ENCODE measurements around the gene FBXO38.

Gene FBXO38

DNA sequence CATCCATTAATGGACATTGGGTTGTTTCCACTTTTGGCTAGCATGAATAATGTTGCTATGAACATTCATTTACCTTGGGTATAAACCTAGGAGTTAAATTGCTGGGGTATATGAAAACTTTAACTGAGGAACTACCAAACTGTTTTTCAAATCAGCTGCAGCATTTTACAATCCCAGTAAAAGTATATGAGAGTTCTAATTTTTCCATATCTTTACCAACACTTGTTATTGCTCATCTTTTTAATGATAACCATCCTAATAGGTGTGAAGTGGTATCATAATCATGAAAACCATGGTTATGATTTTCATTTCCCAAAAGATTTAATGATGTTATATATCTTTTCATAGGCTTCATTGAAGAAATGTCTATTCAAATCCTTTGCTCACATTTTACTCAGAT lies 15.5 kb upstream of the FBXO38 start:
- Histone ChIP-seq H3K9me3 (ENCODE audit: control insufficient read depth, insufficient read depth, low read depth, low read length) (no peaks in the 10 kb centered on the region), H3K36me3 (ENCODE audit: control insufficient read depth in 2 of 2, insufficient read depth in 1 of 2, low read length in 2 of 2) (no peaks in the 10 kb centered on the region), H3K4me1 (ENCODE audit: control insufficient read depth, insufficient read depth, low read length) (no peaks in the 10 kb centered on the region), H3K4me3 (ENCODE audit: low read depth, low read length) (no peak overlapping the region), H3K27ac (ENCODE audit: extremely low read depth, low read depth, low read length) (no peak overlapping the region)
- ChIA-PET CTCF (no interaction called here), POLR2A (no interaction called here)
- TF ChIP-seq, protein P1, sequence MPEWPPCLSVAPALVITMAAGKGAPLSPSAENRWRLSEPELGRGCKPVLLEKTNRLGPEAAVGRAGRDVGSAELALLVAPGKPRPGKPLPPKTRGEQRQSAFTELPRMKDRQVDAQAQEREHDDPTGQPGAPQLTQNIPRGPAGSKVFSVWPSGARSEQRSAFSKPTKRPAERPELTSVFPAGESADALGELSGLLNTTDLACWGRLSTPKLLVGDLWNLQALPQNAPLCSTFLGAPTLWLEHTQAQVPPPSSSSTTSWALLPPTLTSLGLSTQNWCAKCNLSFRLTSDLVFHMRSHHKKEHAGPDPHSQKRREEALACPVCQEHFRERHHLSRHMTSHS (tag by site-specific recombination; IDR thresholded peaks at IDR 0.05) = no peak
- TF ChIP-seq ZNF292 (tag by site-specific recombination; IDR thresholded peaks at IDR 0.05; ENCODE audit: borderline replicate concordance, low read depth) (no peak), ZBTB1 (tag by site-specific recombination; IDR thresholded peaks at IDR 0.05) (no peak), ZNF501 (tag by site-specific recombination; IDR thresholded peaks at IDR 0.05) (no peak), MZF1 (tag by site-specific recombination; IDR thresholded peaks at IDR 0.05; ENCODE audit: borderline replicate concordance) (no peak), ZNF184 (tag by site-specific recombination; IDR thresholded peaks at IDR 0.05) (peak; percentile 97), ZNF140 (tag by site-specific recombination; IDR thresholded peaks at IDR 0.05) (no peak), ZNF600 (tag by site-specific recombination; IDR thresholded peaks at IDR 0.05) (no peak), ZNF423 (tag by site-specific recombination; IDR thresholded peaks at IDR 0.05) (no peak)

DNA sequence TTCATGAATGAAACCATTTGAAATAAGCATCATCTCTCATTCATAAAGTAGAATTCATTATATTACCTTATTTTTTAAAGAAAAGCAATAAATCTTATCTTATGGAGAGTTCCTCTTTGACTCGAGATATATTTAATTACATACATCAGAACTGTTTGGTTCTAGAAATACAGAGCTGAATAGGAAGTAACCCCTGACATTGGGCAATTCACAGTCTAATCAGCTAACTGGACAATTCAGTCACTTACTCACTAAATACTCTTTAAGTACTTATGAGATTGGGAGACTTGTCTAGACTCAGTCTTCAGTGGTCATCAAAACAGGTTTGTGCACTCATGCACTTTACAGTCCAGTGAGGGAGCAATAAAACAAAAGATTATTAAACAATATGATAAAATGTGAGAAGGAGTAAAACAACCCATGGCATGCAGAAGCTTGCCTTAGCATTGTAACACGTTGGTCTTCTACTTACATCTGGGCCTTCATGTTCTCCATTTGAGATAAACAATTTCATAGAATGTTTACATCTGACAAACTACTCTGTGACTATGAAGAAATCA lies 11.5 kb upstream of the FBXO38 start:
- Histone ChIP-seq H3K27ac (ENCODE audit: extremely low read depth, low read depth, low read length) (no peak overlapping the region), H3K4me1 (ENCODE audit: control insufficient read depth, insufficient read depth, low read length) (no peaks in the 10 kb centered on the region), H3K4me3 (ENCODE audit: low read depth, low read length) (no peak overlapping the region), H3K9me3 (ENCODE audit: control insufficient read depth, insufficient read depth, low read depth, low read length) (no peaks in the 10 kb centered on the region), H3K36me3 (ENCODE audit: control insufficient read depth in 2 of 2, insufficient read depth in 1 of 2, low read length in 2 of 2) (no peaks in the 10 kb centered on the region)
- TF ChIP-seq ZNF23 (tag by site-specific recombination; IDR thresholded peaks at IDR 0.05; ENCODE audit: borderline replicate concordance) (no peak), ZNF837 (tag by site-specific recombination; IDR thresholded peaks at IDR 0.05) (no peak), ZNF561 (tag by site-specific recombination; IDR thresholded peaks at IDR 0.05; ENCODE audit: borderline replicate concordance) (no peak), ZNF585B (tag by site-specific recombination; IDR thresholded peaks at IDR 0.05) (no peak), ZNF707 (tag by site-specific recombination; IDR thresholded peaks at IDR 0.05) (no peak)
- TF ChIP-seq, protein P2, sequence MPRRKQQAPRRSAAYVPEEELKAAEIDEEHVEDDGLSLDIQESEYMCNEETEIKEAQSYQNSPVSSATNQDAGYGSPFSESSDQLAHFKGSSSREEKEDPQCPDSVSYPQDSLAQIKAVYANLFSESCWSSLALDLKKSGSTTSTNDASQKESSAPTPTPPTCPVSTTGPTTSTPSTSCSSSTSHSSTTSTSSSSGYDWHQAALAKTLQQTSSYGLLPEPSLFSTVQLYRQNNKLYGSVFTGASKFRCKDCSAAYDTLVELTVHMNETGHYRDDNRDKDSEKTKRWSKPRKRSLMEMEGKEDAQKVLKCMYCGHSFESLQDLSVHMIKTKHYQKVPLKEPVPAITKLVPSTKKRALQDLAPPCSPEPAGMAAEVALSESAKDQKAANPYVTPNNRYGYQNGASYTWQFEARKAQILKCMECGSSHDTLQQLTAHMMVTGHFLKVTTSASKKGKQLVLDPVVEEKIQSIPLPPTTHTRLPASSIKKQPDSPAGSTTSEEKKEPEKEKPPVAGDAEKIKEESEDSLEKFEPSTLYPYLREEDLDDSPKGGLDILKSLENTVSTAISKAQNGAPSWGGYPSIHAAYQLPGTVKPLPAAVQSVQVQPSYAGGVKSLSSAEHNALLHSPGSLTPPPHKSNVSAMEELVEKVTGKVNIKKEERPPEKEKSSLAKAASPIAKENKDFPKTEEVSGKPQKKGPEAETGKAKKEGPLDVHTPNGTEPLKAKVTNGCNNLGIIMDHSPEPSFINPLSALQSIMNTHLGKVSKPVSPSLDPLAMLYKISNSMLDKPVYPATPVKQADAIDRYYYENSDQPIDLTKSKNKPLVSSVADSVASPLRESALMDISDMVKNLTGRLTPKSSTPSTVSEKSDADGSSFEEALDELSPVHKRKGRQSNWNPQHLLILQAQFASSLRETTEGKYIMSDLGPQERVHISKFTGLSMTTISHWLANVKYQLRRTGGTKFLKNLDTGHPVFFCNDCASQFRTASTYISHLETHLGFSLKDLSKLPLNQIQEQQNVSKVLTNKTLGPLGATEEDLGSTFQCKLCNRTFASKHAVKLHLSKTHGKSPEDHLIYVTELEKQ (tag by site-specific recombination; IDR thresholded peaks at IDR 0.05; ENCODE audit: borderline replicate concordance) = no peak
- TF ChIP-seq, protein P3, sequence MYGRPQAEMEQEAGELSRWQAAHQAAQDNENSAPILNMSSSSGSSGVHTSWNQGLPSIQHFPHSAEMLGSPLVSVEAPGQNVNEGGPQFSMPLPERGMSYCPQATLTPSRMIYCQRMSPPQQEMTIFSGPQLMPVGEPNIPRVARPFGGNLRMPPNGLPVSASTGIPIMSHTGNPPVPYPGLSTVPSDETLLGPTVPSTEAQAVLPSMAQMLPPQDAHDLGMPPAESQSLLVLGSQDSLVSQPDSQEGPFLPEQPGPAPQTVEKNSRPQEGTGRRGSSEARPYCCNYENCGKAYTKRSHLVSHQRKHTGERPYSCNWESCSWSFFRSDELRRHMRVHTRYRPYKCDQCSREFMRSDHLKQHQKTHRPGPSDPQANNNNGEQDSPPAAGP (tag by site-specific recombination; IDR thresholded peaks at IDR 0.05) = no peak
- TF ChIP-seq, protein P4, sequence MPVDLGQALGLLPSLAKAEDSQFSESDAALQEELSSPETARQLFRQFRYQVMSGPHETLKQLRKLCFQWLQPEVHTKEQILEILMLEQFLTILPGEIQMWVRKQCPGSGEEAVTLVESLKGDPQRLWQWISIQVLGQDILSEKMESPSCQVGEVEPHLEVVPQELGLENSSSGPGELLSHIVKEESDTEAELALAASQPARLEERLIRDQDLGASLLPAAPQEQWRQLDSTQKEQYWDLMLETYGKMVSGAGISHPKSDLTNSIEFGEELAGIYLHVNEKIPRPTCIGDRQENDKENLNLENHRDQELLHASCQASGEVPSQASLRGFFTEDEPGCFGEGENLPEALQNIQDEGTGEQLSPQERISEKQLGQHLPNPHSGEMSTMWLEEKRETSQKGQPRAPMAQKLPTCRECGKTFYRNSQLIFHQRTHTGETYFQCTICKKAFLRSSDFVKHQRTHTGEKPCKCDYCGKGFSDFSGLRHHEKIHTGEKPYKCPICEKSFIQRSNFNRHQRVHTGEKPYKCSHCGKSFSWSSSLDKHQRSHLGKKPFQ (tag by site-specific recombination; IDR thresholded peaks at IDR 0.05) = no peak
- POLR2A ChIA-PET = no interaction called here
- CTCF ChIA-PET = interaction anchor here (0.6 to 5.6 kb wide), 5 partner anchors 16 to 515 kb away, joined by 3 to 59 read pairs (median 9); partner anchors contain the start of gene SPINK7
